ENCODE results near the gene PCK1.

PCK1 gene

DNA sequence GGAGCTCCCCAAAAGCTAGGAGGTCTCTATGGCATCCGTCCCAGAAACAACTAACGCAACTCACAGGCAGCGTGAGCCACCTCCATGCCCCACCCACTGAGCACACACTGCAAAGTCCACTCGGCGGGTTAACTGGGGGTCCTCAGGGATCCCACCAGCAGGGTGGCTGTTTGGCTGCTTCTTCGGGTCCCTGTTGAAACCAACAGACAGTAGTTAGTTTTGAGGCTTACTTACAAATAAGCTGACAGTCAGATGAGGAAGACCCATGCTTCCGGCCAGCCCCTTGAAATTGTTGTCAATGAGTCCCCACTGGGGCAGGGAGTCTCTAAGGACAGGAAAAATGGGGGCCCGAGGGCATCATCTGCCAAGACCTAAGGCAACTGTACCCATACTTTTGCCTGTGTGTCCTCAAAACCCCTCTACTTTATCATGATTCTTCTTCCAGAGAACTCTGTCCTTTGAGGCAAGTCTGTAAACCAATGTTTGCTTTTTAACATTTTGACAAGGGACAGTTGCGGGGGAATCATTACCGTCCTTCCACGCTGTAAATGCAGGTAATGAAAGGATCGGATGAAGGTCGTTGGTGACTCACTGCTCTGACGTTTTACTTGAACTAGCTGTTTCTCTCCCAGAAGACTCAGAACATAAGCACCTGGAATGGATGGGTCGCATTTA lies 2.2 kb upstream of the PCK1 start:
- peaks cover 2% of the 10 kb centered on the region for H3K27me3 ChIP-seq (ENCODE audit: control insufficient read depth, insufficient read depth, low read length)
- no peak overlapping the region for H3K27ac ChIP-seq (ENCODE audit: low read depth, low read length)
- H3K9ac ChIP-seq (ENCODE audit: low read length) = no peak overlapping the region
- H3K4me3 ChIP-seq (ENCODE audit: low read length) = no peak overlapping the region
- H3K36me3 ChIP-seq (ENCODE audit: control insufficient read depth, insufficient read depth, low read length) = no peaks in the 10 kb centered on the region
- H3K4me1 ChIP-seq (ENCODE audit: control insufficient read depth, insufficient read depth, low read length) = no peaks in the 10 kb centered on the region

- peaks cover 3% of the 10 kb centered on the region for H3K36me3 ChIP-seq (ENCODE audit: control insufficient read depth, insufficient read depth, low read length)
- H3K27me3 ChIP-seq (ENCODE audit: control insufficient read depth, insufficient read depth, low read length) = peaks cover 2% of the 10 kb centered on the region
- no peak overlapping the region for H3K4me3 ChIP-seq (ENCODE audit: low read length)
- no peaks in the 10 kb centered on the region for H3K4me1 ChIP-seq (ENCODE audit: control insufficient read depth, insufficient read depth, low read length)
- H3K9ac ChIP-seq (ENCODE audit: low read length) = no peak overlapping the region
- no peak overlapping the region for H3K27ac ChIP-seq (ENCODE audit: low read depth, low read length)
Observed at GRCh38 chr20:57559289-57559634, 1.6 kb upstream of the PCK1 start.

DNA sequence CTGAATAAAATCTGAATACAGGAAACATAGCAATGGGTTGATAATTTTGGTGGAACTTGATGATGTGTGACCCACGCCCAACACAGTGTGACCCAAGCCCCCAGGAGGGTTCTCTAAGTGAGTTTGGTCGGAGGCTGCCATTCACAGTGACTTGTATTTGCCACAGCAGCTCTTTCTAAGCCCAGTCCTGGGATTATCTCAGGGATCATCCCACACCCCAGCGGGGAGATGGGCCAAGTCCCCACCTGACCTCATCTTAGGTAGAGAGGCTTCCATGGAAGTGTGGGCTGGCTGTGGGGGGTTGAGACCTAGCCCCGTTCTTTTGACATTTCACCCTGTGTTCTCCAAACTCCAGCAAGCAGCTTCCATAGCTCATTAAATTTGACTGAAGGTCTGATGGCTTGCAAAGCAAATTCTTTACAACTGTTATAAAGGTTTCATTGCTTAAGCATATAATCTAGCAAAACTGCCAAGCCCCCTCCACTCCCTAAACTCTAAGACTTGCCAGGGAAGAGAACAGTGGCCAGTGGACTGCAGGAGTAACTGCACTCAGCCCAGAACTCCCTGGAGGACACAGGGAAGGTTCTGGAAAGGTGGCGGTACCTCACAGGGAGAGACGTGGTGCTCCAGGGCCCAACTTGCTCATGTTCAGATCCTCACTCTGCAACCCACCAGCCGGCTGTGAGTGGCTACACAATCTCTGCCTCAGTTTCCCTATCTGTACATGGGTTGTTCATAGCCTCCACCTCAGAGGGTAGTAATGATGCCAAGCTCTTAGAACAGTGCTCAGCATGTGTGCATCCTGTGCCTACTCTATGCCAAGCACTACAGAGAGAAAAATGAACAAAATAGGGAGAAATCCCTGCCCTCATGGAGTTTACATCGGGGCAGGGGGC lies 1.0 kb upstream of the PCK1 start:
- Histone ChIP-seq H3K27me3 (ENCODE audit: control insufficient read depth, insufficient read depth, low read length) (peaks cover 2% of the 10 kb centered on the region), H3K27ac (ENCODE audit: low read depth, low read length) (no peak overlapping the region), H3K36me3 (ENCODE audit: control insufficient read depth, insufficient read depth, low read length) (peaks cover 5% of the 10 kb centered on the region), H3K9ac (ENCODE audit: low read length) (no peak overlapping the region), H3K4me1 (ENCODE audit: control insufficient read depth, insufficient read depth, low read length) (no peaks in the 10 kb centered on the region), H3K4me3 (ENCODE audit: low read length) (no peak overlapping the region)

- Histone ChIP-seq H3K4me3 (ENCODE audit: low read length) (peak overlapping the region; percentile 61), H3K27me3 (ENCODE audit: control insufficient read depth, insufficient read depth, low read length) (peaks cover 2% of the 10 kb centered on the region), H3K36me3 (ENCODE audit: control insufficient read depth, insufficient read depth, low read length) (peaks cover 5% of the 10 kb centered on the region), H3K4me1 (ENCODE audit: control insufficient read depth, insufficient read depth, low read length) (no peaks in the 10 kb centered on the region), H3K27ac (ENCODE audit: low read depth, low read length) (no peak overlapping the region), H3K9ac (ENCODE audit: low read length) (peak overlapping the region; percentile 9)
Observed at GRCh38 chr20:57561356-57562279, 708 bp downstream of the PCK1 start.

DNA sequence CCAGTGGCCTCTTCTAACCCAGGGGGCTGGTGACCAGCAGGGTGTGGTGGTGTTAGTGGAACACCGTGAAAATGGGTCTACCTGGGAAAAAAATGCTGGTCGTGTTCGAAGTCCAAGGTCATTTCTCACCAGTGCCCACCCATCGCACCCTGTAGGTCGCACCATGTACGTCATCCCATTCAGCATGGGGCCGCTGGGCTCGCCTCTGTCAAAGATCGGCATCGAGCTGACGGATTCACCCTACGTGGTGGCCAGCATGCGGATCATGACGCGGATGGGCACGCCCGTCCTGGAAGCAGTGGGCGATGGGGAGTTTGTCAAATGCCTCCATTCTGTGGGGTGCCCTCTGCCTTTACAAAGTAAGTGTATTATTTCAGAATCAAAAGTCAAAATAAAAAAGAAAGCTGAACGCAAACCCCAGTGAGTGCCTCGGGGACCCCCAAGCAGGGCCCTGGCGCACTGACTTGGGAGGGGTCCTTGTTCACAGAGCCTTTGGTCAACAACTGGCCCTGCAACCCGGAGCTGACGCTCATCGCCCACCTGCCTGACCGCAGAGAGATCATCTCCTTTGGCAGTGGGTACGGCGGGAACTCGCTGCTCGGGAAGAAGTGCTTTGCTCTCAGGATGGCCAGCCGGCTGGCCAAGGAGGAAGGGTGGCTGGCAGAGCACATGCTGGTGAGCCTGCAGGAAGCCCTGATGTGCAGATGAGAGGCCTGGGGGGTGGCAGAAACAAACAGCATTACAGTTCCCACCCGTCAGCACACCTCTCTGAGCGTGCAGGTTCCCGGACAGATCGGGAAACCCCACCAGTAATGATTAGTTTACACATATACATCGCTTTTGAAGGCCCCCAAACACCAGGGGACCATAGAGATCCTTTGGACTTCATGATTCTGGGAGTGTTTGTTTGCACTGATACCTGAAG lies 1.9 kb downstream of the PCK1 start:
- Histone ChIP-seq H3K27ac (ENCODE audit: low read depth, low read length) (no peak overlapping the region), H3K36me3 (ENCODE audit: control insufficient read depth, insufficient read depth, low read length) (peaks cover 5% of the 10 kb centered on the region), H3K4me3 (ENCODE audit: low read length) (peak overlapping the region; percentile 34), H3K9ac (ENCODE audit: low read length) (no peak overlapping the region), H3K27me3 (ENCODE audit: control insufficient read depth, insufficient read depth, low read length) (no peaks in the 10 kb centered on the region), H3K4me1 (ENCODE audit: control insufficient read depth, insufficient read depth, low read length) (no peaks in the 10 kb centered on the region)

- H3K36me3 ChIP-seq (ENCODE audit: control insufficient read depth, insufficient read depth, low read length) = peaks cover 5% of the 10 kb centered on the region
- H3K4me3 ChIP-seq (ENCODE audit: low read length) = peak overlapping the region; percentile 5
- H3K9ac ChIP-seq (ENCODE audit: low read length) = no peak overlapping the region
- H3K27me3 ChIP-seq (ENCODE audit: control insufficient read depth, insufficient read depth, low read length) = no peaks in the 10 kb centered on the region
- no peak overlapping the region for H3K27ac ChIP-seq (ENCODE audit: low read depth, low read length)
- H3K4me1 ChIP-seq (ENCODE audit: control insufficient read depth, insufficient read depth, low read length) = no peaks in the 10 kb centered on the region
Observed at GRCh38 chr20:57563522-57563921, 2.6 kb downstream of the PCK1 start.

DNA sequence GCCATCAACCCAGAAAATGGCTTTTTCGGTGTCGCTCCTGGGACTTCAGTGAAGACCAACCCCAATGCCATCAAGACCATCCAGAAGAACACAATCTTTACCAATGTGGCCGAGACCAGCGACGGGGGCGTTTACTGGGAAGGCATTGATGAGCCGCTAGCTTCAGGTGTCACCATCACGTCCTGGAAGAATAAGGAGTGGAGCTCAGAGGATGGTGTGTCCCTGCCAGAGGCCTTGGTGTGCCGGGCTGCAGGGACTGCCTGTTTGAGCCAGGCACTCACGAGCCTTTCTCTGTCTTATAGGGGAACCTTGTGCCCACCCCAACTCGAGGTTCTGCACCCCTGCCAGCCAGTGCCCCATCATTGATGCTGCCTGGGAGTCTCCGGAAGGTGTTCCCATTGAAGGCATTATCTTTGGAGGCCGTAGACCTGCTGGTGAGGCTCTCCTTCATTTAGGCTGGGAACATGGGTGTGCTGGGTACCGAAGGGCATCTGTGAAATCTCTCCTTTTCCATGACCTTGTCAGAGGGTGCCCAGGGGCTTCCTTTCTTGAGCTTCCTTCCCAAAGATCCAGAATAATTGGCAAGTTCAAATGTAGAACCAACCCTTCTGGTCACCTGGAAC lies 3.4 kb downstream of the PCK1 start:
- no peaks in the 10 kb centered on the region for H3K27me3 ChIP-seq (ENCODE audit: control insufficient read depth, insufficient read depth, low read length)
- no peak overlapping the region for H3K9ac ChIP-seq (ENCODE audit: low read length)
- H3K27ac ChIP-seq (ENCODE audit: low read depth, low read length) = no peak overlapping the region
- peaks cover 5% of the 10 kb centered on the region for H3K36me3 ChIP-seq (ENCODE audit: control insufficient read depth, insufficient read depth, low read length)
- H3K4me1 ChIP-seq (ENCODE audit: control insufficient read depth, insufficient read depth, low read length) = no peaks in the 10 kb centered on the region
- H3K4me3 ChIP-seq (ENCODE audit: low read length) = no peak overlapping the region

- Histone ChIP-seq H3K27ac (ENCODE audit: low read depth, low read length) (no peak overlapping the region), H3K36me3 (ENCODE audit: control insufficient read depth, insufficient read depth, low read length) (peaks cover 5% of the 10 kb centered on the region), H3K4me3 (ENCODE audit: low read length) (no peak overlapping the region), H3K4me1 (ENCODE audit: control insufficient read depth, insufficient read depth, low read length) (no peaks in the 10 kb centered on the region), H3K9ac (ENCODE audit: low read length) (no peak overlapping the region), H3K27me3 (ENCODE audit: control insufficient read depth, insufficient read depth, low read length) (no peaks in the 10 kb centered on the region)
Observed at GRCh38 chr20:57564951-57565642, 4.2 kb downstream of the PCK1 start.

DNA sequence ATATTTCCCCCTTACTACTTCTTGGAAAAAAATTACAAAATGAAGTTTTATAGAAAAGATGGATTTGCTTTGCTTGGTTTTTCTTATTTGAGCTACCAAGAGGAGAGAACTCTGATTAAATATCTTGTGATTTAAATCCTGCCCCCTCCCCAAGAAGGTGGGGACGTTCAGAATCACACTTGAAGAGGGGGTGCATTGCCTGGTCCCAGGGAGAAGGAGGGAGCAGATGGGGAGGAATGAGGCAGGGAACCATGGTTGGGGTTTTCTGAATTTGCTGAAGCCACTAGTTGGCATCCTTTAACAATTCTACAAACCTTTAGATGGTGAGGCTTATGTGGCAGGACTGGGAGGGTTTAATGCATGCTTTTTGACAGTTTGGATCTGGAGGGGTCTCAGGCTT lies 5.5 kb downstream of the PCK1 start:
- no peaks in the 10 kb centered on the region for H3K4me1 ChIP-seq (ENCODE audit: control insufficient read depth, insufficient read depth, low read length)
- H3K4me3 ChIP-seq (ENCODE audit: low read length) = no peak overlapping the region
- H3K9ac ChIP-seq (ENCODE audit: low read length) = no peak overlapping the region
- no peaks in the 10 kb centered on the region for H3K27me3 ChIP-seq (ENCODE audit: control insufficient read depth, insufficient read depth, low read length)
- H3K27ac ChIP-seq (ENCODE audit: low read depth, low read length) = no peak overlapping the region
- peaks cover 5% of the 10 kb centered on the region for H3K36me3 ChIP-seq (ENCODE audit: control insufficient read depth, insufficient read depth, low read length)

DNA sequence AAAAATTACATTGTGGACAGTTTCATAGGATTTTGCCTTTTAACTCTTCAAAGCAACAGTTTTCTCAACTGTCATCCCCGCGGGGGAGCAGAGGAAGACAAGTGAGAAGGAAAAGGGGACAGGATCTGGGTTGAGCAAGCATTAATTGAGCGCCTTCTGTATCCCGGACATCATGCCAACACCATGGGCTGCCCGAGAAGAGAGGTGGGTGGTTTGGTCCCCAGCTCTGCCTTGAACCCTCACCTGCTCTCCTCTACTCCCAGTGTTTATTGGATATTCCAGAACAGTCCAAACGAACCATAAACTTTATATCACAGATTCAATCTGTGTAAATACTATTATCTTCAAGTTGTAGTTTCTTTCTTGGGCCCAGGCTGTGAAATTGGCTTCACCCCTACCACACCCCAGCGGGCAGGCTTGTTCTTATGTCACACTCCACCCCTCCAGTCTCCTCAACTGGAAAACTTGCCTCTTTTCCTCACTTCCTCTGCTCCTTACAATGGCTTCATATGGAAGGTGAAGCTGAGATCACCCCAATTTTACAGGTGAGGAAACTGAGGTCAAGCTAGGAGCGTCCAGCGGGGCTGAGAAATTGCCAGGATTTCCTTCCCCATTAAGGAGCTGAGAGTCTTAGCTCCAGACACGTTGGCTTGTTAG lies 6.0 kb downstream of the PCK1 start:
- no peak overlapping the region for H3K4me3 ChIP-seq (ENCODE audit: low read length)
- H3K9ac ChIP-seq (ENCODE audit: low read length) = no peak overlapping the region
- H3K27me3 ChIP-seq (ENCODE audit: control insufficient read depth, insufficient read depth, low read length) = no peaks in the 10 kb centered on the region
- no peaks in the 10 kb centered on the region for H3K4me1 ChIP-seq (ENCODE audit: control insufficient read depth, insufficient read depth, low read length)
- peaks cover 5% of the 10 kb centered on the region for H3K36me3 ChIP-seq (ENCODE audit: control insufficient read depth, insufficient read depth, low read length)
- no peak overlapping the region for H3K27ac ChIP-seq (ENCODE audit: low read depth, low read length)
